CD4-positive, alpha-beta T cell treated with Interleukin-6 for 4 hours (primary cell): ENCODE data around the gene STIM1.

Experiments
- DNase-seq: peaks from one replicate; pipeline ENCODE4 v3.0.0-alpha.2; 2020; ENCODE audit warnings: mixed read lengths

Gene STIM1

GRCh38 chr11:3925513-3925912, 70.0 kb downstream of the STIM1 start:
- DNase-seq, result no peak

GRCh38 chr11:3926458-3927095, 71.1 kb downstream of the STIM1 start:
- no peak for DNase-seq

GRCh38 chr11:3927129-3927796, 71.8 kb downstream of the STIM1 start:
- no peak for DNase-seq

- DNase-seq, result no peak
Measured at GRCh38 chr11:3929232-3929631, 73.8 kb downstream of the STIM1 start.

GRCh38 chr11:3929649-3930048, 74.2 kb downstream of the STIM1 start:
- DNase-seq, result no peak

GRCh38 chr11:3932698-3933097, 77.2 kb downstream of the STIM1 start:
- DNase-seq, result no peak

GRCh38 chr11:3933165-3933628, 77.7 kb downstream of the STIM1 start:
- DNase-seq, result no peak

GRCh38 chr11:3934658-3935057, 79.2 kb downstream of the STIM1 start:
- no peak for DNase-seq

GRCh38 chr11:3936517-3936916, 81.1 kb downstream of the STIM1 start:
- DNase-seq, result no peak

- DNase-seq, result no peak
Measured at GRCh38 chr11:3939211-3939610, 83.7 kb downstream of the STIM1 start.

GRCh38 chr11:3939651-3940190, 84.3 kb downstream of the STIM1 start:
- no peak for DNase-seq

GRCh38 chr11:3942160-3942955, 86.9 kb downstream of the STIM1 start:
- DNase-seq, result peak; percentile 46

- no peak for DNase-seq
Measured at GRCh38 chr11:3942956-3943497, 87.6 kb downstream of the STIM1 start.

GRCh38 chr11:3944198-3944597, 88.7 kb downstream of the STIM1 start:
- DNase-seq, result no peak

GRCh38 chr11:3946455-3947017, 91.1 kb downstream of the STIM1 start:
- peak; percentile 17 for DNase-seq

- peak; percentile 67 for DNase-seq
Measured at GRCh38 chr11:3947061-3947460, 91.6 kb downstream of the STIM1 start.

GRCh38 chr11:3949125-3949524, 93.7 kb downstream of the STIM1 start:
- peak; percentile 49 for DNase-seq

GRCh38 chr11:3950996-3951660, 95.7 kb downstream of the STIM1 start:
- peak; percentile 25 for DNase-seq

GRCh38 chr11:3952715-3953114, 97.3 kb downstream of the STIM1 start:
- no peak for DNase-seq

GRCh38 chr11:3953327-3953726, 97.9 kb downstream of the STIM1 start:
- no peak for DNase-seq

- no peak for DNase-seq
Measured at GRCh38 chr11:3954448-3955298, 99.2 kb downstream of the STIM1 start.
